Colonic mucosa (tissue), 4 donors: ENCODE measurements around the gene MYO18A. TPM values are rescaled to one million over a fixed set of nuclear protein-coding genes. Genes with fewer than 3 reads are reported as not detected.

ENCODE experiments used
- DNase-seq: peaks from one replicate; pipeline ENCODE4 v3.0.0-alpha.2; 2020
- H3K27ac ChIP-seq: fragments of 200-600 bp; one replicate; pipeline ENCODE4 v1.8.0; 2021
- H3K27me3 ChIP-seq: fragments of 200-600 bp; one replicate; pipeline ENCODE4 v1.8.0; 2021
- H3K36me3 ChIP-seq: fragments of 200-600 bp; one replicate; pipeline ENCODE4 v1.8.0; 2021
- H3K4me1 ChIP-seq: fragments of 200-600 bp; one replicate; pipeline ENCODE4 v1.8.0; 2021; ENCODE audit warnings: mild to moderate bottlenecking
- H3K4me3 ChIP-seq: fragments of 200-600 bp; one replicate; pipeline ENCODE4 v1.8.0; 2021
- H3K9ac ChIP-seq, 2 donors: one replicate each; pipeline ENCODE4 v1.7.0; 2013; ENCODE audit warnings: control low read depth in 2 of 2, low read depth in 2 of 2, low read length in 2 of 2
- H3K9me3 ChIP-seq: fragments of 200-600 bp; one replicate; pipeline ENCODE4 v1.8.0; 2021
- CTCF ChIP-seq: fragments of 200-600 bp; IDR thresholded peaks from one replicate; pipeline ENCODE4 v1.8.0; 2022; ENCODE audit warnings: antibody characterized with exemption, mild to moderate bottlenecking
- intact Hi-C: fragments of 100-400 bp; cut with DNase I; formaldehyde crosslinking; loops from one replicate; pipeline ENCODE4 v1.14.1; 2022
- total RNA-seq, 2 donors: library from RNA; stranded (reverse); fragmentation: NEBNext Ultra II Directional in 1 of 2; extraction: Animal tissue kit (Norgen Biotek cat#: 25700) in 1 of 2; gene quantifications; one replicate each; pipeline ENCODE4 v1.2.1, GENCODE V29; 2021
- donor health status: healthy.
- donor health status: DM: no; HTN: no; CAD: no.
- donor health status: DM: no; HTN: no; CAD: no.

Gene MYO18A
- total RNA-seq, 2 donors from 2014 or later, result 63.3 to 112 TPM

- no peaks in the 10 kb centered on the region for H3K36me3 ChIP-seq
- intact Hi-C loops, result loop anchor here (5.0 kb wide), 1 partner anchor 32 kb away; no protein-coding TSS in a partner anchor
- H3K9me3 ChIP-seq, result no peaks in the 10 kb centered on the region
- peak; percentile 95 for DNase-seq
- peak overlapping the region; percentile 59 to 96 for H3K9ac ChIP-seq
- H3K27me3 ChIP-seq, result no peaks in the 10 kb centered on the region
- H3K4me3 ChIP-seq, result peak overlapping the region; percentile 60
- H3K27ac ChIP-seq, result peak overlapping the region; percentile 94
- peaks cover 6% of the 10 kb centered on the region for H3K4me1 ChIP-seq
- no peak for TF ChIP-seq CTCF
These were observed 765 bp downstream of the MYO18A start for GRCh38 chr17:29179232-29180033.

GRCh38 chr17:29178750-29179231 is 1.4 kb downstream of the MYO18A start:
- H3K4me3 ChIP-seq, result peak overlapping the region; percentile 60
- peak overlapping the region; percentile 59 to 96 for H3K9ac ChIP-seq
- DNase-seq, result peak; percentile 56
- H3K27ac ChIP-seq, result peak overlapping the region; percentile 94
- H3K4me1 ChIP-seq, result peaks cover 6% of the 10 kb centered on the region
- H3K36me3 ChIP-seq, result no peaks in the 10 kb centered on the region
- TF ChIP-seq CTCF, result no peak
- intact Hi-C loops, result no loop called here
- no peaks in the 10 kb centered on the region for H3K27me3 ChIP-seq
- no peaks in the 10 kb centered on the region for H3K9me3 ChIP-seq

GRCh38 chr17:29177871-29178749 is 2.1 kb downstream of the MYO18A start:
- TF ChIP-seq CTCF, result no peak
- H3K9ac ChIP-seq, result peak overlapping the region; percentile 70 to 96
- H3K9me3 ChIP-seq, result no peaks in the 10 kb centered on the region
- H3K27me3 ChIP-seq, result no peaks in the 10 kb centered on the region
- H3K36me3 ChIP-seq, result no peaks in the 10 kb centered on the region
- H3K4me3 ChIP-seq, result peak overlapping the region; percentile 60
- peak overlapping the region; percentile 94 for H3K27ac ChIP-seq
- peaks cover 6% of the 10 kb centered on the region for H3K4me1 ChIP-seq
- intact Hi-C loops, result no loop called here
- DNase-seq, result peak; percentile 81

- Histone ChIP-seq H3K4me3 (peak overlapping the region; percentile 8), H3K9me3 (no peaks in the 10 kb centered on the region), H3K27ac (peak overlapping the region; percentile 94), H3K9ac (peak overlapping the region; percentile 70 to 96), H3K36me3 (no peaks in the 10 kb centered on the region), H3K27me3 (no peaks in the 10 kb centered on the region), H3K4me1 (peaks cover 6% of the 10 kb centered on the region)
- DNase-seq, result no peak
- TF ChIP-seq CTCF, result no peak
- intact Hi-C loops, result no loop called here
These were observed 2.7 kb downstream of the MYO18A start for GRCh38 chr17:29177541-29177870.

- Histone ChIP-seq H3K27me3 (no peaks in the 10 kb centered on the region), H3K4me3 (peak overlapping the region; percentile 47), H3K27ac (peak overlapping the region; percentile 94), H3K9me3 (no peaks in the 10 kb centered on the region), H3K4me1 (peaks cover 6% of the 10 kb centered on the region), H3K36me3 (no peaks in the 10 kb centered on the region), H3K9ac (peak overlapping the region; percentile 70 to 96)
- DNase-seq, result peak; percentile 84
- no peak for TF ChIP-seq CTCF
- intact Hi-C loops, result no loop called here
These were observed 3.4 kb downstream of the MYO18A start for GRCh38 chr17:29176558-29177351.
